DND-41 (cell line): Measurements from ENCODE around the gene TYW1B.

ENCODE experiments used
- CTCF ChIP-seq: IDR thresholded peaks from 2 replicates; pipeline ENCODE4 v1.5.1; 2012; ENCODE audit warnings: borderline replicate concordance, low read length, moderate library complexity, mild to moderate bottlenecking; ENCODE audit not compliant: poor library complexity, severe bottlenecking; ENCODE audit errors: extremely low read depth
- EZH2 ChIP-seq: IDR thresholded peaks from 3 replicates; pipeline ENCODE4 v1.6.1; 2012; ENCODE audit warnings: borderline replicate concordance, low read depth, mild to moderate bottlenecking, moderate library complexity, low read length, inconsistent platforms; ENCODE audit not compliant: severe bottlenecking

DNA sequence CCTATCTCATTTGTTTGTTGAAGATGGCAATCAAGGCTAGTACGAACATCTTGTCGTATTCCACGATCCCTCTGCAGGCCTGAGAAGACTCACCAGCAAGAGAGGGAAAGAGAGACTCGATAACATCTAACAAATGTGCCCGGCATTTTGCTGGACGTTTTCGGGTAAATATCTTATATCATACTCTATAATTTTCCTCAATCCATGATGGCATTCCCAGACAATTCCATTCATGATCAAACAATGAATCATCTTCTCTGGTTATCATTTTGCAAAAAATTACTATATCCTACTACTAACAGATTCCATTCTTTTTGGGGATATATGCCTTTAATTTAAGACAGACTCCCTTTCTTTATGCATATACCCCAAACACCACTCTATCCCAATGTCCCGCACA is 118.1 kb downstream of the TYW1B start:
- TF ChIP-seq CTCF (no peak), EZH2 (no peak)
